Endothelial cell of umbilical vein (primary cell): ENCODE results near the gene ABHD17A. TPM values are rescaled to one million over a fixed set of nuclear protein-coding genes. Genes with fewer than 3 reads are reported as not detected.

Experiments
- BruUV-seq: library from RNA; stranded (reverse); fragments of 400-500 nt; replicated peaks from 2 replicates; lab custom pipeline; 2021; lab: Mats Ljungman, UMichigan
- CTCF ChIA-PET: fragments of 300-600, 350-600 bp; sonication (Branson Sonifier 250); formaldehyde crosslinking; loops from one replicate; lab custom pipeline; 2021; ENCODE audit warnings: antibody characterized with exemption, inconsistent platforms; lab: Charles Lee
- POLR2A ChIA-PET: fragments of 300-600, 350-600 bp; sonication (Branson Sonifier 250); formaldehyde crosslinking; loops from one replicate; lab custom pipeline; 2021; ENCODE audit warnings: antibody characterized with exemption, inconsistent platforms; lab: Charles Lee
- DNase-seq: peaks from one replicate; pipeline ENCODE4 v3.0.0-alpha.2; 2011; ENCODE audit warnings: low read depth, low spot score
- FAIRE-seq: peaks from 2 replicates; lab custom pipeline; 2011; peaks lifted over from hg19 to GRCh38; lab: Jason Lieb, UNC
- H2AFZ ChIP-seq: 2 replicates; pipeline ENCODE4 v1.6.0; 2012; ENCODE audit warnings: low read depth, low read length, control low read depth, inconsistent platforms
- H3K27ac ChIP-seq: 2 replicates; pipeline ENCODE4 v1.5.1; 2011; ENCODE audit warnings: low read depth, mild to moderate bottlenecking, control low read depth, low read length, moderate library complexity; ENCODE audit not compliant: insufficient read depth
- H3K27me3 ChIP-seq, 2 experiments: 2 replicates each; pipeline versions ENCODE4 v1.6.0 to v1.6.1; 2011; ENCODE audit warnings: low read length in 2 of 2, mixed read lengths in 1 of 2; ENCODE audit not compliant: control insufficient read depth in 2 of 2, insufficient read depth in 2 of 2
- H3K36me3 ChIP-seq, 2 experiments: 2 replicates in 1 of 2; 3 replicates in 1 of 2; pipeline ENCODE4 v1.5.1; 2011; ENCODE audit warnings: low read length in 2 of 2, mild to moderate bottlenecking in 1 of 2, moderate library complexity in 1 of 2; ENCODE audit not compliant: control insufficient read depth in 2 of 2, insufficient read depth in 2 of 2; ENCODE audit errors: extremely low read depth in 1 of 2
- H3K4me1 ChIP-seq: 3 replicates; pipeline ENCODE4 v1.5.1; 2011; ENCODE audit warnings: mild to moderate bottlenecking, low read length; ENCODE audit not compliant: control insufficient read depth, insufficient read depth; ENCODE audit errors: extremely low read depth
- H3K4me2 ChIP-seq: 2 replicates; pipeline ENCODE4 v1.6.1; 2011; ENCODE audit warnings: low read length, control low read depth, mixed read lengths; ENCODE audit not compliant: insufficient read depth
- H3K4me3 ChIP-seq, 3 experiments: fragments of 200-600 bp in 1 of 3; sonication (generic), shearing (Covaris generic) in 1 of 3; replicated peaks in 1 of 3; 2 replicates each; pipeline ENCODE4 v1.5.1; 2011 to 2016; ENCODE audit warnings: control low read depth in 3 of 3, low read length in 3 of 3, mild to moderate bottlenecking in 2 of 3, inconsistent platforms in 1 of 3, low read depth in 1 of 3, moderate library complexity in 1 of 3; ENCODE audit not compliant: insufficient read depth in 1 of 3
- H3K79me2 ChIP-seq: 2 replicates; pipeline ENCODE4 v1.6.0; 2012; ENCODE audit warnings: low read length, inconsistent platforms; ENCODE audit not compliant: control insufficient read depth, insufficient read depth
- H3K9ac ChIP-seq: replicated peaks from 2 replicates; pipeline ENCODE3; 2011; ENCODE audit warnings: low read length, control low read depth; ENCODE audit not compliant: insufficient read depth; ENCODE audit errors: extremely low read depth
- H3K9me1 ChIP-seq: replicated peaks from 3 replicates; pipeline ENCODE4 v1.6.0; 2011; ENCODE audit warnings: mild to moderate bottlenecking, low read length; ENCODE audit not compliant: control insufficient read depth, insufficient read depth; ENCODE audit errors: extremely low read depth
- H3K9me3 ChIP-seq: replicated peaks from 2 replicates; pipeline ENCODE4 v1.5.1; 2012; ENCODE audit warnings: low read length, inconsistent platforms; ENCODE audit not compliant: control insufficient read depth, insufficient read depth
- H4K20me1 ChIP-seq: replicated peaks from 2 replicates; pipeline ENCODE3; 2011; ENCODE audit warnings: mild to moderate bottlenecking, low read length; ENCODE audit not compliant: control insufficient read depth, insufficient read depth; ENCODE audit errors: extremely low read depth
- EZH2 ChIP-seq: IDR thresholded peaks from 2 replicates; pipeline ENCODE4 v1.6.1; 2012; ENCODE audit warnings: borderline replicate concordance, low read depth, mild to moderate bottlenecking, moderate library complexity, low read length, inconsistent platforms; ENCODE audit not compliant: severe bottlenecking
- FOS ChIP-seq: IDR thresholded peaks from 2 replicates; pipeline ENCODE4 v1.6.1; 2011; ENCODE audit warnings: mild to moderate bottlenecking, low read length, moderate library complexity, borderline replicate concordance; ENCODE audit not compliant: insufficient read depth
- JUN ChIP-seq: IDR thresholded peaks from 2 replicates; pipeline ENCODE4 v1.6.1; 2011; ENCODE audit warnings: borderline replicate concordance, low read depth; ENCODE audit not compliant: insufficient read length, insufficient read depth
- MYC ChIP-seq: IDR thresholded peaks from one replicate; pipeline ENCODE4 v1.6.1; 2011; ENCODE audit warnings: mild to moderate bottlenecking, low read depth, low read length
- POLR2A ChIP-seq: IDR thresholded peaks from 2 replicates; pipeline ENCODE4 v1.6.1; 2012; ENCODE audit warnings: low read depth, mild to moderate bottlenecking, control low read depth, low read length
- POLR2AphosphoS5 ChIP-seq: IDR thresholded peaks from 2 replicates; pipeline ENCODE4 v1.6.1; 2012; ENCODE audit warnings: low read depth, mild to moderate bottlenecking, control low read depth, low read length, moderate library complexity; ENCODE audit not compliant: insufficient read depth
- dilution Hi-C: fragments of 300-500 bp; cut with MboI; formaldehyde crosslinking; loops from one replicate; pipeline ENCODE4 v1.15.0; 2019; ENCODE audit warnings: low sequenced_read_pairs; ENCODE audit not compliant: extremely low pct_ligation_motif_present
- intact Hi-C: fragments of 100-400 bp; cut with micrococcal nuclease; formaldehyde crosslinking; loops from one replicate; pipeline ENCODE4 v1.10.0; 2022
- polyA plus RNA-seq, 4 experiments: library from polyadenylated mRNA; depleted of rRNA in 3 of 4; stranded (reverse) in 3 of 4; unstranded in 1 of 4; fragments of >200 nt; gene quantifications; 2 replicates each; pipeline versions ENCODE4 v1.2.1 to v1.2.3, GENCODE V29; 2011 to 2012; ENCODE audit warnings: missing spikeins in 1 of 4
- total RNA-seq: library from RNA; stranded (reverse); gene quantifications from 2 replicates; pipeline ENCODE4 v1.2.3, GENCODE V29; 2021
- TF ChIP-seq, protein P1 (sequence below): IDR thresholded peaks from 2 replicates; pipeline ENCODE4 v1.6.1; 2011; ENCODE audit not compliant: insufficient read depth, insufficient read length
- TF ChIP-seq, protein P2 (sequence below), 2 donors: IDR thresholded peaks; 1 replicate in 1 of 2; 2 replicates in 1 of 2; pipeline ENCODE4 v1.5.1; 2011; ENCODE audit warnings: low read length in 2 of 2, mild to moderate bottlenecking in 2 of 2, moderate library complexity in 2 of 2, control low read depth in 1 of 2, inconsistent platforms in 1 of 2, low read depth in 1 of 2; ENCODE audit not compliant: insufficient read depth in 1 of 2; ENCODE audit errors: extremely low read depth in 1 of 2

ABHD17A gene
- total and polyA plus RNA-seq, 2 donors (not counting 3 experiments of a cell fraction or from before 2014, with no cell fraction given): 89.8 to 143 TPM

GRCh38 chr19:1853295-1854038, 31.8 kb downstream of the ABHD17A start:
- FAIRE-seq (peak; percentile 85), DNase-seq (peak; percentile 79)
- no peaks in the 10 kb centered on the region for H3K9me1 ChIP-seq
- no peaks in the 10 kb centered on the region for H4K20me1 ChIP-seq
- CTCF ChIA-PET: interaction anchor here (0.9 to 1.8 kb wide), 5 partner anchors 12 to 27 kb away, joined by 3 to 8 read pairs (median 3); no protein-coding TSS in a partner anchor
- POLR2A ChIA-PET: no interaction called here
- intact Hi-C loops: no loop called here
- H3K4me2 ChIP-seq: no peak overlapping the region
- H3K27ac ChIP-seq: no peak overlapping the region
- peaks cover 32% of the 10 kb centered on the region for H3K4me1 ChIP-seq
- H2AFZ ChIP-seq: no peak overlapping the region
- no TSS peak for BruUV-seq
- H3K4me3 ChIP-seq: no peak overlapping the region
- no peak overlapping the region for H3K9ac ChIP-seq
- dilution Hi-C loops: no loop called here
- H3K36me3 ChIP-seq: no peaks in the 10 kb centered on the region
- peaks cover 49% of the 10 kb centered on the region for H3K79me2 ChIP-seq
- H3K9me3 ChIP-seq: no peaks in the 10 kb centered on the region
- TF ChIP-seq FOS (no peak), JUN (no peak), POLR2AphosphoS5 (no peak), MYC (no peak), EZH2 (no peak), POLR2A (no peak)
- TF ChIP-seq, protein P1, sequence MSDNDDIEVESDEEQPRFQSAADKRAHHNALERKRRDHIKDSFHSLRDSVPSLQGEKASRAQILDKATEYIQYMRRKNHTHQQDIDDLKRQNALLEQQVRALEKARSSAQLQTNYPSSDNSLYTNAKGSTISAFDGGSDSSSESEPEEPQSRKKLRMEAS: peak; percentile 34
- TF ChIP-seq, protein P2, sequence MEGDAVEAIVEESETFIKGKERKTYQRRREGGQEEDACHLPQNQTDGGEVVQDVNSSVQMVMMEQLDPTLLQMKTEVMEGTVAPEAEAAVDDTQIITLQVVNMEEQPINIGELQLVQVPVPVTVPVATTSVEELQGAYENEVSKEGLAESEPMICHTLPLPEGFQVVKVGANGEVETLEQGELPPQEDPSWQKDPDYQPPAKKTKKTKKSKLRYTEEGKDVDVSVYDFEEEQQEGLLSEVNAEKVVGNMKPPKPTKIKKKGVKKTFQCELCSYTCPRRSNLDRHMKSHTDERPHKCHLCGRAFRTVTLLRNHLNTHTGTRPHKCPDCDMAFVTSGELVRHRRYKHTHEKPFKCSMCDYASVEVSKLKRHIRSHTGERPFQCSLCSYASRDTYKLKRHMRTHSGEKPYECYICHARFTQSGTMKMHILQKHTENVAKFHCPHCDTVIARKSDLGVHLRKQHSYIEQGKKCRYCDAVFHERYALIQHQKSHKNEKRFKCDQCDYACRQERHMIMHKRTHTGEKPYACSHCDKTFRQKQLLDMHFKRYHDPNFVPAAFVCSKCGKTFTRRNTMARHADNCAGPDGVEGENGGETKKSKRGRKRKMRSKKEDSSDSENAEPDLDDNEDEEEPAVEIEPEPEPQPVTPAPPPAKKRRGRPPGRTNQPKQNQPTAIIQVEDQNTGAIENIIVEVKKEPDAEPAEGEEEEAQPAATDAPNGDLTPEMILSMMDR (IDR thresholded peaks at IDR 0.05; ENCODE audit: extremely low read depth in 1 of 2, insufficient read depth in 1 of 2, low read depth in 1 of 2, low read length in 2 of 2): peak; percentile 92 to 96
- H3K27me3 ChIP-seq: no peaks in the 10 kb centered on the region
